Omental fat pad (tissue), 4 donors: ENCODE results near the gene CNKSR3. TPM values are rescaled to one million over a fixed set of nuclear protein-coding genes. Genes with fewer than 3 reads are reported as not detected.

ENCODE experiments used
- ATAC-seq: fragments of 150-250 bp; one replicate; pipeline ENCODE4 v1.9.1; 2016; ENCODE audit warnings: mild to moderate bottlenecking, moderate library complexity; ENCODE audit not compliant: low FRiP score
- DNase-seq: peaks from one replicate; pipeline ENCODE4 v3.0.0-alpha.2; 2019; ENCODE audit warnings: low spot score
- CTCF ChIP-seq, 3 donors: fragments of 450-650 bp; IDR thresholded peaks; one replicate each; pipeline ENCODE4 v1.5.1; 2016 to 2017; ENCODE audit warnings: antibody characterized with exemption in 3 of 3, mild to moderate bottlenecking in 3 of 3, moderate library complexity in 2 of 3
- total RNA-seq, 4 donors: library from RNA; depleted of rRNA; stranded (reverse); fragments of >200 nt; gene quantifications; one replicate each; pipeline ENCODE4 v1.1.0, GENCODE V29; 2016

The CNKSR3 gene
- total RNA-seq, 4 donors from 2014 or later, result 3.9 to 13.8 (median 5.5) TPM

GRCh38 chr6:154498340-154498934 lies 12.0 kb downstream of the CNKSR3 start:
- ATAC-seq, result no peak
- DNase-seq, result no peak

GRCh38 chr6:154496793-154497517 lies 13.5 kb downstream of the CNKSR3 start:
- no peak for TF ChIP-seq CTCF (IDR thresholded peaks at IDR 0.05)
- DNase-seq (no peak), ATAC-seq (no peak)

More at GRCh38 chr6:154498340-154498934, 12.0 kb downstream of the CNKSR3 start:
- no peak for TF ChIP-seq CTCF (IDR thresholded peaks at IDR 0.05)

DNA sequence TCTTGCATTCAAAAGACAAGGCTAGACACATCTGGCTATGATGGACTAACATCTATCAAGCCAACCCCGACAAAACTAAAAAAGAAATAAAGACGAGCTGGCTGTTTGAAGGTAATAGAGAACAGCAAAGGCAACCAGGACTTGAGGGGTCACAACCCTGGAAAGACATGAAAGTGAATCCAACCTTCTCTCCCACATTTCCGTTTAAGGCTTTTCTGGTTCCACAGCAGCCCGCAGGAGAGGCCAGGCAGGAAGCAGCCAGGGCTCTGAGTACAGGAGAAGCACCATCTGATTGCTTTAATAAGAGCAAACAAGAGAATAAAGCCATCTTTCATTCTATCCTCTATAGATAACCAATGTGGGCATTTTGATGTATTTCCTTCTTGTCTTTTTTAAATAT lies 14.3 kb downstream of the CNKSR3 start:
- no peak for TF ChIP-seq CTCF (IDR thresholded peaks at IDR 0.05)
- DNase-seq, result no peak

DNA sequence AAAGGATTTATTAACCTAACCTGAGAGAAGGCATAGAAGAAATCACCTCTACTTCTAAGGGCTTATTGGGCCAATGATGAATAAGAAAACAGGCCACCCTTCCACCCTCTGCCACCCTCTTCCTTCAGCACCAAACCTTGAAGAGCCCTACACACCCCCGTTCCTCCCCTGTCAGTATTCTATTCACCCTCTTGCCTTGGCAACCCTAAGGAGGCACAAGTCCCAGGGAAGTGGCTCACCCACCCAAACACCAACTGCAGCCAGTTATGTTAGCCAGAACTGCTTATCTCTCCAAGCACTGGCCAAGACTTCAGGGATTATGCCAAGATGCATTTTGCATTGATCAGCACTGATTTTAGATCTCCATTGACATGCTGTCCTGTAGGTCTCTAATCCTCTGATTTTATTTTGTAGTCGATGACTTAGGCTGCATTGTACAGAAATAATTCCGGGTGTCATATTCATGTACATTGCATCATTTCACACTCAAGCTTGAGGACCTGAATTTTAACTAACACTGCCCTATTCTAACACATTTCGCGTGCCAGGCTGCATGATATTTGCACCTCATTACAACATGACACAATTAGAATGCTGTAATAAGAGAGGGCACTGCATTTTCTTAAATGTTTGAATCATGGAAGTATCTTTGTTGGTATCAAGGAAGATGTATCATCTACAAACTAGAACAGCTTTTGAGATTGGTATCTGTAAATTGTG lies 15.7 kb downstream of the CNKSR3 start:
- ATAC-seq, result no peak
- DNase-seq, result no peak
- TF ChIP-seq CTCF (IDR thresholded peaks at IDR 0.05), result no peak

More for the DNA sequence above, 14.3 kb downstream of the CNKSR3 start:
- ATAC-seq, result no peak

DNA sequence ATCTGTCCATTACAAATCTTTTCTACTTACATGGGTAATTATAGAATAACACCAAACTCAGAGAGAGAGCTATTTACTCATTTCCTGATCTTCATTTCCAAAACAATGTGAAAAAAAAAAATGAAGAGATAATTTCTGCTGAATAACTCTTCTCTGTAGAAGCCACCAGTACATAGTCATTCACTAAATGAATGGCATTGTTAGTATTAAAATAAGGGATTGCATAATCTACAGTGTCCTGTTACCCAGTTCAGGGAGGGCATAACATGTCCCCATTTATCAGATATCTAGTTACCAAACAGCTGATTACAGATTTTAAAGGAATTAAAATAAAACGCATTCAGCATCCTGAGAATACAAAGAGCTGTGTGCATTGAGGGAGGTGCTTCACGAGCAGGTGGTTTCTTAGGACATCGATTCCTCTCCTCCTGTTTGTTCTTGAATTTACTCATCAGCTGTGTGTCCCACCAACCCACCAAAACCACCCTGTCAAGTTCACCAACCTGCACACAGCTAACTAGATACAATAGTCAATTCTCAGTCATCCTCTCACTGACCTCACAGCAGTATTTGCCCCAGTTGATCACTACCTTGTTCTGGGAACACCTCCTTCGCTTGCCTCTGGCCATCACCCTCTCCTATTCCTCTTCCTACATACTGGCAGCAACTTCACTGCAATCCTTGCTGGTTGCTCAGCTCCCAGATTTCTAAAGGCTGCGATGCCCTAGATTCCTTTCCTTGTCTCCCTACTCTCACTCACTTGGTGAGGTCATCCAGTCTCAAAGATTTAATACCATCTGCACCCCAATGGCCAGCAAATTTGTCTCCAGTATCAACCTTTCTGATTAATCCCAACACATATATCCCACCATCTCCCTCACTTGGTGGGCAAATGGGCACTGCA lies 18.7 kb downstream of the CNKSR3 start:
- DNase-seq, result no peak
- no peak for ATAC-seq
- TF ChIP-seq CTCF (IDR thresholded peaks at IDR 0.05), result no peak

GRCh38 chr6:154489822-154490221 lies 20.7 kb downstream of the CNKSR3 start:
- DNase-seq, result no peak

More at GRCh38 chr6:154489822-154490221, 20.7 kb downstream of the CNKSR3 start:
- TF ChIP-seq CTCF (IDR thresholded peaks at IDR 0.05), result no peak
- no peak for ATAC-seq
